Right lobe of liver (tissue), 6 donors: ENCODE measurements around the gene SFSWAP. TPM values are rescaled to one million over a fixed set of nuclear protein-coding genes. Genes with fewer than 3 reads are reported as not detected.
"Not testable (repeated sequence)": the region's sequence is repeated elsewhere in the genome, so short reads cannot be mapped to it uniquely, and the experiment has no call there.

Experiments
- ATAC-seq, 4 donors: fragments of 200-7000 bp; cut with Tn5 transposase; one replicate each; pipeline ENCODE4 v1.9.1; 2020; ENCODE audit warnings: mild to moderate bottlenecking in 4 of 4, moderate library complexity in 4 of 4
- DNase-seq, 3 donors: peaks; one replicate each; pipeline ENCODE4 v3.0.0-alpha.2; 2020
- H3K27ac ChIP-seq, 3 donors: fragments of 200-600 bp; one replicate each; pipeline ENCODE4 v1.8.0; 2022
- H3K27me3 ChIP-seq, 2 donors: fragments of 200-600 bp; one replicate each; pipeline ENCODE4 v1.8.0; 2022
- H3K36me3 ChIP-seq, 4 donors: fragments of 200-600 bp; sonication (generic) in 1 of 4; one replicate each; pipeline versions ENCODE4 v1.5.1 to v1.8.0; 2017 to 2022; ENCODE audit warnings: control low read depth in 1 of 4
- H3K4me1 ChIP-seq, 4 donors: fragments of 200-600 bp; sonication (generic) in 1 of 4; one replicate each; pipeline versions ENCODE4 v1.5.1 to v1.8.0; 2017 to 2022; ENCODE audit warnings: control low read depth in 1 of 4
- H3K4me3 ChIP-seq, 3 donors: fragments of 200-600 bp; one replicate each; pipeline ENCODE4 v1.8.0; 2022
- H3K9me3 ChIP-seq, 4 donors: fragments of 200-600 bp; sonication (generic) in 1 of 4; one replicate each; pipeline versions ENCODE4 v1.5.1 to v1.8.0; 2017 to 2022; ENCODE audit warnings: control low read depth in 1 of 4
- POLR2A ChIP-seq: fragments of 450-650 bp; IDR thresholded peaks from one replicate; pipeline ENCODE4 v1.6.1; 2017; ENCODE audit warnings: antibody characterized with exemption, mild to moderate bottlenecking
- WGBS: methylation state at CpG from one replicate; pipeline ENCODE4 v1.1.6; 2018; ENCODE audit warnings: low coverage, low lambda C conversion rate; ENCODE audit not compliant: insufficient coverage; ENCODE audit errors: missing lambda C conversion rate; 5-methylcytosine and 5-hydroxymethylcytosine counted together
- intact Hi-C, 2 donors: fragments of 100-400 bp; cut with DNase I; formaldehyde crosslinking; loops; one replicate each; pipeline versions ENCODE4 v1.11.2 to v1.14.1; 2022
- total RNA-seq, 6 experiments: library from RNA; depleted of rRNA in 2 of 6; stranded (reverse); fragments of >200 nt in 2 of 6; fragmentation: NEBNext Ultra II Directional in 3 of 6; extraction: Animal tissue kit (Norgen Biotek cat#: 25700) in 3 of 6; gene quantifications; one replicate each; pipeline versions ENCODE4 v1.1.0 to v1.2.4, GENCODE V29; 2016 to 2023
- TF ChIP-seq, protein P1 (sequence below), 4 donors: fragments of 200-600 bp in 3 of 4; fragments of 450-650 bp in 1 of 4; IDR thresholded peaks; one replicate each; pipeline versions ENCODE4 v1.5.1 to v1.8.0; 2016 to 2022; ENCODE audit warnings: antibody characterized with exemption in 4 of 4, mild to moderate bottlenecking in 2 of 4
- donor health status: DM: no; HTN: yes; CAD: no.
- donor health status: DM: no; HTN: no; CAD: no.
- donor health status: DM: no; HTN: no; CAD: no.
- donor health status: DM: no; HTN: yes; CAD: no.
- donor health status: DM: no; HTN: yes; CAD: no.

SFSWAP gene
- total RNA-seq, 6 experiments from 2014 or later, result 9.8 to 20.2 (median 13.1) TPM

DNA sequence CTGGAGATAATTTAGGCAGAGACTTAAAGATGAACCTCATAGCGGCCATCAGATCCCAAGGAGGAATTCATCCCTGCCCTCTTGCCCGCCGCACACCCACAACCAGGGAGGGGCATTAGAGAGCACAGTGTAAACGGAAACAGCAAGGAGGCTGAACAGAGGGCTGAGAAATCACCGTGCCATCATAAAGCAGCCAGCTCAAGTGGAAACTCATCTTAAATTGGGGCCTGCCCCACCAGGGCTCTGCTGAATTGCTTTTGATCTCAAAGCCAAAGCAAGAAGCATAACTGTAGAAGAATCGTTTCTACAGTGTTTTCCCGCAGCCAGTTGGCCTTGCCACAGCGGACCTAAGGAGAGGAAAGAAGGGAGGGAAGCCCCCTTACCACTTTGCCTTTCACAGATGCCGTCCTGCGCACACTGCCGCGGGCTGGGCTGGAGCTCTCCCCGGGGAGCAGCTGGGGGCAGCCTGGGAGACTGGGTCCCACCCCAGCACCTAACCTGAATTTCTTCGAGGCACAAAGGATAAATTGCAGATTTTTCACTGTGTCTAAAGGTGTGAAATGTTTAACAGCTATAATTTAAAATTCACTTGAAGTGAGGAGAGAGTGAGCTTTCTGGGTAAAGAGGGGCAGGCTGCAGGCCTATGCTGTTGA is 65.5 kb downstream of the SFSWAP start:
- ATAC-seq, result no peak
- WGBS, result 90% methylated on average over 5 of the region's 14 CpGs
- Histone ChIP-seq H3K4me3 (no peak overlapping the region), H3K9me3 (no peaks in the 10 kb centered on the region), H3K36me3 (peaks cover 0 to 52% (median 15%) of the 10 kb centered on the region in 4 donors), H3K4me1 (no peaks in the 10 kb centered on the region), H3K27ac (no peak overlapping the region), H3K27me3 (no peaks in the 10 kb centered on the region)
- no peak for DNase-seq
- no peak for TF ChIP-seq POLR2A
- TF ChIP-seq, protein P1, sequence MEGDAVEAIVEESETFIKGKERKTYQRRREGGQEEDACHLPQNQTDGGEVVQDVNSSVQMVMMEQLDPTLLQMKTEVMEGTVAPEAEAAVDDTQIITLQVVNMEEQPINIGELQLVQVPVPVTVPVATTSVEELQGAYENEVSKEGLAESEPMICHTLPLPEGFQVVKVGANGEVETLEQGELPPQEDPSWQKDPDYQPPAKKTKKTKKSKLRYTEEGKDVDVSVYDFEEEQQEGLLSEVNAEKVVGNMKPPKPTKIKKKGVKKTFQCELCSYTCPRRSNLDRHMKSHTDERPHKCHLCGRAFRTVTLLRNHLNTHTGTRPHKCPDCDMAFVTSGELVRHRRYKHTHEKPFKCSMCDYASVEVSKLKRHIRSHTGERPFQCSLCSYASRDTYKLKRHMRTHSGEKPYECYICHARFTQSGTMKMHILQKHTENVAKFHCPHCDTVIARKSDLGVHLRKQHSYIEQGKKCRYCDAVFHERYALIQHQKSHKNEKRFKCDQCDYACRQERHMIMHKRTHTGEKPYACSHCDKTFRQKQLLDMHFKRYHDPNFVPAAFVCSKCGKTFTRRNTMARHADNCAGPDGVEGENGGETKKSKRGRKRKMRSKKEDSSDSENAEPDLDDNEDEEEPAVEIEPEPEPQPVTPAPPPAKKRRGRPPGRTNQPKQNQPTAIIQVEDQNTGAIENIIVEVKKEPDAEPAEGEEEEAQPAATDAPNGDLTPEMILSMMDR (IDR thresholded peaks at IDR 0.05), result no peak
- intact Hi-C loops, result no loop called here

DNA sequence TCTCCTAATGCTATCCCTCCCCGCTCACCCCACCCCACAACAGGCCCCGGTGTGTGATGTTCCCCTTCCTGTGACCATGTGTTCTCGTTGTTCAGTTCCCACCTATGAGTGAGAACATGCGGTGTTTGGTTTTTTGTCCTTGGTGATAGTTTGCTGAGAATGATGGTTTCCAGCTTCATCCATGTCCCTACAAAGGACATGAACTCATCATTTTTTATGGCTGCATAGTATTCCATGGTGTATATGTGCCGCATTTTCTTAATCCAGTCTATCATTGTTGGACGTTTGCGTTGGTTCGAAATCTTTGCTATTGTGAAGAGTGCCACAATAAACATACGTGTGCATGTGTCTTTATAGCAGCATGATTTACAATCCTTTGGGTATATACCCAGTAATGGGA is 66.4 kb downstream of the SFSWAP start:
- peaks cover 0 to 49% (median 16%) of the 10 kb centered on the region in 4 donors for H3K36me3 ChIP-seq
- DNase-seq, ATAC-seq, H3K9me3 ChIP-seq, H3K4me1 ChIP-seq, H3K4me3 ChIP-seq, H3K27ac ChIP-seq, H3K27me3 ChIP-seq, intact Hi-C loops: not testable (repeated sequence)
- WGBS, result 98% methylated on average over 9 of the region's 9 CpGs

- H3K36me3 ChIP-seq, result peaks cover 0 to 53% (median 17%) of the 10 kb centered on the region in 4 donors
- no peak overlapping the region for H3K27ac ChIP-seq
- DNase-seq, result no peak
- no peaks in the 10 kb centered on the region for H3K4me1 ChIP-seq
- WGBS, result 98% methylated on average over 21 of the region's 23 CpGs
- no peaks in the 10 kb centered on the region for H3K27me3 ChIP-seq
- ATAC-seq, result no peak
- intact Hi-C loops, result no loop called here
- TF ChIP-seq, protein P1 (IDR thresholded peaks at IDR 0.05), result no peak
- no peak for TF ChIP-seq POLR2A
- no peaks in the 10 kb centered on the region for H3K9me3 ChIP-seq
- H3K4me3 ChIP-seq, result no peak overlapping the region
These were observed 68.1 kb downstream of the SFSWAP start for GRCh38 chr12:131779027-131779426.

DNA sequence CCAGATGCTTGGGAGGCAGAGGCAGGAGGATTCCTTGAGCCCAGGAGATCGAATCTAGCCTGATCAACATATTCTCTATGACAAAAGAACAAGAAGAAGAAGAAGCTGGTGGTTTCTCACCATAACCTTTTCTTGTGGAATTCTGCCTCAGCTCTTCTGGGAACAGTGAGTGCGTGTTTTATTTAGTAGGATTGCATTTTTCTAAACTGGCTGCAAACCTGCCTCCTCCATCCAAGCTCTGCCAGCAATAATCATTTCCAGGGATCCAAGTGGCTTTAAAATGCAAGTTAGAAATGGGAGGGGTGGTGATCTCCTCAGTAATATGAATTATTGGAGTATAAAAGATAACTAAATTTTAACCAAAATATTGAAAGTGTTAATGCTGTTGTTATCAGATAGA is 71.2 kb downstream of the SFSWAP start:
- H3K4me1 ChIP-seq, result no peaks in the 10 kb centered on the region
- H3K27me3 ChIP-seq, result no peaks in the 10 kb centered on the region
- ATAC-seq (no peak), DNase-seq (no peak)
- intact Hi-C loops, result no loop called here
- TF ChIP-seq, protein P1 (IDR thresholded peaks at IDR 0.05), result no peak
- no peak for TF ChIP-seq POLR2A
- peaks cover 0 to 57% (median 13%) of the 10 kb centered on the region in 4 donors for H3K36me3 ChIP-seq
- H3K4me3 ChIP-seq, result no peak overlapping the region
- no peak overlapping the region for H3K27ac ChIP-seq
- WGBS, result 100% methylated on average over 1 of the region's 2 CpGs
- H3K9me3 ChIP-seq, result no peaks in the 10 kb centered on the region

DNA sequence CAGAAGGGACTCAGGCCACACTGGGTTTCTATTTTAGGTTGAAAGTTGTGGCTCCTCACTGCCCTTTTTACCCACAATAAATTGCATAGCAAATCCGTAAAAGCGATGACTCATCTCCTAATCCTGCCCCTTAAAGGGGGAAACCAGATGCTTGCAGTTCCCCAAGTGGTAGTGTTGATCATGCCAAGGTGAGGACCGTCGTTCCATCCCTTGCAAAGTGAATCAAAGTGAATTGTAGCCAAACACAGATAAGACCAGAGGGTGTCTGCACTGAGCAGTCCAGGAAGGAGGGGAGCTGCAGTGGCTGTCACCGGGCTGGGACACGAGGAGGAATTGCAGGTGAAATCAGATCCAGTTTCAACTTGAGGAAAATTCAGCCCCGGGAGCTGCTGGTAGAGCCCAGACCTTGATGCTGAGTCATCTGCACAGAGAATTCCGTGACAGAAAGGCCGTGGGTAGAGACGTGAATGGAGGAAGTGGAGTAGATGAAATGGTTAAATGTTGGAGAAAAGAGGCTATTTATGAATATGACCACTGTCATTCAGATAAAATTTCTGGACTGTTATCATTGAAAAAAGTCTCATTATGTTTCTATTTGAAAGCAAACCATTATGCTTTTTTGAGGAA is 73.1 kb downstream of the SFSWAP start:
- H3K36me3 ChIP-seq, result peaks cover 0 to 62% (median 12%) of the 10 kb centered on the region in 4 donors
- no peak for TF ChIP-seq POLR2A
- TF ChIP-seq, protein P1 (IDR thresholded peaks at IDR 0.05), result no peak

More for the DNA sequence above, 73.1 kb downstream of the SFSWAP start:
- DNase-seq (no peak), ATAC-seq (no peak)
- Histone ChIP-seq H3K9me3 (no peaks in the 10 kb centered on the region), H3K4me1 (no peaks in the 10 kb centered on the region), H3K4me3 (no peak overlapping the region), H3K27ac (no peak overlapping the region), H3K27me3 (no peaks in the 10 kb centered on the region)
- WGBS, result 65% methylated on average over 10 of the region's 10 CpGs
- intact Hi-C loops, result no loop called here
